PFSK-1 (cell line): ENCODE measurements around the gene RBKS.

ENCODE experiments used
- FOXP2 ChIP-seq: optimal IDR thresholded peaks from 2 replicates; pipeline ENCODE3; 2011; ENCODE audit warnings: borderline replicate concordance, control low read depth, inconsistent platforms; ENCODE audit not compliant: insufficient read depth; ENCODE audit errors: extremely low read length, extremely low read depth
- POLR2AphosphoS5 ChIP-seq: IDR thresholded peaks from 2 replicates; pipeline ENCODE4 v1.6.1; 2012; ENCODE audit warnings: low read depth, mild to moderate bottlenecking, control low read depth, low read length, moderate library complexity
- SIN3A ChIP-seq: IDR thresholded peaks from 2 replicates; pipeline ENCODE4 v1.6.1; 2012; ENCODE audit warnings: mild to moderate bottlenecking, low read length, moderate library complexity, borderline replicate concordance; ENCODE audit not compliant: insufficient read depth
- TAF1 ChIP-seq: IDR thresholded peaks from 2 replicates; pipeline ENCODE4 v1.6.1; 2012; ENCODE audit warnings: low read length, control low read depth, borderline replicate concordance; ENCODE audit not compliant: insufficient read depth

- TF ChIP-seq TAF1 (no peak), SIN3A (no peak), FOXP2 (no peak), POLR2AphosphoS5 (no peak)
Observed at GRCh38 chr2:27815860-27816438, 74.2 kb downstream of the RBKS start.
